Caco-2 (cell line): Measurements from ENCODE around the gene PROZ. TPM values are rescaled to one million over a fixed set of nuclear protein-coding genes. Genes with fewer than 3 reads are reported as not detected.

ENCODE experiments used
- BruUV-seq: library from RNA; stranded (reverse); fragments of 400-500 nt; replicated peaks from 2 replicates; lab custom pipeline; 2021; lab: Mats Ljungman, UMichigan
- CTCF ChIA-PET: fragments of 300-600 bp; sonication (Branson Sonifier 250); formaldehyde crosslinking; loops from one replicate; lab custom pipeline; 2022; ENCODE audit warnings: antibody characterized with exemption; lab: Charles Lee
- POLR2A ChIA-PET: fragments of 300-600 bp; sonication (Branson Sonifier 250); formaldehyde crosslinking; loops from one replicate; lab custom pipeline; 2022; ENCODE audit warnings: antibody characterized with exemption; lab: Charles Lee
- DNase-seq, 2 experiments: peaks; one replicate each; pipeline versions ENCODE4 v3.0.0 to v3.0.0-alpha.2; 2020 to 2022
- H3K27me3 ChIP-seq: replicated peaks from 2 replicates; pipeline ENCODE4 v1.6.0; 2011; ENCODE audit warnings: low read length; ENCODE audit not compliant: control insufficient read depth, insufficient read depth
- H3K36me3 ChIP-seq: 2 replicates; pipeline ENCODE4 v1.5.1; 2011; ENCODE audit warnings: low read length; ENCODE audit not compliant: control insufficient read depth, insufficient read depth
- H3K4me1 ChIP-seq: fragments of 250-450 bp; sonication (Bioruptor Pico); 2 replicates; pipeline ENCODE4 v1.5.1; 2020; ENCODE audit warnings: mild to moderate bottlenecking
- H3K4me3 ChIP-seq: 2 replicates; pipeline ENCODE4 v1.5.1; 2011; ENCODE audit warnings: low read depth, mild to moderate bottlenecking, control low read depth, low read length
- H3K9me3 ChIP-seq: fragments of 250-450 bp; sonication (Bioruptor Pico); 2 replicates; pipeline ENCODE4 v1.5.1; 2020; ENCODE audit warnings: mild to moderate bottlenecking, moderate library complexity
- H3K27ac Mint-ChIP-seq: one replicate; pipeline ENCODE4 v1.8.0; 2022; ENCODE audit warnings: mixed read lengths; ENCODE audit not compliant: unreplicated experiment
- H3K27me3 Mint-ChIP-seq: one replicate; pipeline ENCODE4 v1.8.0; 2022; ENCODE audit warnings: mixed read lengths; ENCODE audit not compliant: insufficient read depth, unreplicated experiment
- H3K36me3 Mint-ChIP-seq: one replicate; pipeline ENCODE4 v1.8.0; 2022; ENCODE audit warnings: mild to moderate bottlenecking, mixed read lengths; ENCODE audit not compliant: insufficient read depth, unreplicated experiment
- H3K4me1 Mint-ChIP-seq: one replicate; pipeline ENCODE4 v1.8.0; 2022; ENCODE audit warnings: low read depth, mixed read lengths; ENCODE audit not compliant: unreplicated experiment
- H3K4me3 Mint-ChIP-seq: one replicate; pipeline ENCODE4 v1.8.0; 2022; ENCODE audit warnings: mild to moderate bottlenecking, moderate library complexity, mixed read lengths; ENCODE audit not compliant: unreplicated experiment
- H3K9me3 Mint-ChIP-seq: one replicate; pipeline ENCODE4 v1.8.0; 2022; ENCODE audit warnings: mixed read lengths; ENCODE audit not compliant: unreplicated experiment
- CTCF ChIP-seq, 2 experiments: fragments of 200-600 bp in 1 of 2; IDR thresholded peaks; 1 replicate in 1 of 2; 2 replicates in 1 of 2; pipeline versions ENCODE4 v1.5.1 to v1.8.0; 2011 to 2022; ENCODE audit warnings: antibody characterized with exemption in 1 of 2, control low read depth in 1 of 2, inconsistent platforms in 1 of 2, low read depth in 1 of 2, low read length in 1 of 2, mild to moderate bottlenecking in 1 of 2, moderate library complexity in 1 of 2; ENCODE audit not compliant: insufficient read depth in 1 of 2, severe bottlenecking in 1 of 2, unreplicated experiment in 1 of 2
- intact Hi-C: fragments of 100-400 bp; cut with micrococcal nuclease; formaldehyde crosslinking; loops from one replicate; pipeline ENCODE4 v1.10.0; 2022; ENCODE audit not compliant: unreplicated experiment
- total RNA-seq: library from RNA; stranded (reverse); gene quantifications from 2 replicates; pipeline ENCODE4 v1.2.3, GENCODE V29; 2022

PROZ gene
- total RNA-seq, 1 experiment from 2014 or later = not detected

- Mint-ChIP-seq H3K4me3 (no peak overlapping the region), H3K36me3 (peaks cover 65% of the 10 kb centered on the region), H3K4me1 (peaks cover 13% of the 10 kb centered on the region), H3K9me3 (no peaks in the 10 kb centered on the region), H3K27ac (no peak overlapping the region), H3K27me3 (no peaks in the 10 kb centered on the region)
- H3K27me3 ChIP-seq = no peaks in the 10 kb centered on the region
- CTCF ChIA-PET = no interaction called here
- POLR2A ChIA-PET = no interaction called here
- H3K4me1 ChIP-seq = peaks cover 14% of the 10 kb centered on the region
- no TSS peak for BruUV-seq
- TF ChIP-seq CTCF (IDR thresholded peaks at IDR 0.05; ENCODE audit: insufficient read depth in 1 of 2, low read depth in 1 of 2, low read length in 1 of 2, severe bottlenecking in 1 of 2, unreplicated experiment in 1 of 2) = no peak
- intact Hi-C loops = no loop called here
- DNase-seq = no peak
- peaks cover 2% of the 10 kb centered on the region for H3K36me3 ChIP-seq
- H3K9me3 ChIP-seq = no peaks in the 10 kb centered on the region
- H3K4me3 ChIP-seq = no peak overlapping the region
These were observed 13.0 kb downstream of the PROZ start for GRCh38 chr13:113171250-113172125.

DNA sequence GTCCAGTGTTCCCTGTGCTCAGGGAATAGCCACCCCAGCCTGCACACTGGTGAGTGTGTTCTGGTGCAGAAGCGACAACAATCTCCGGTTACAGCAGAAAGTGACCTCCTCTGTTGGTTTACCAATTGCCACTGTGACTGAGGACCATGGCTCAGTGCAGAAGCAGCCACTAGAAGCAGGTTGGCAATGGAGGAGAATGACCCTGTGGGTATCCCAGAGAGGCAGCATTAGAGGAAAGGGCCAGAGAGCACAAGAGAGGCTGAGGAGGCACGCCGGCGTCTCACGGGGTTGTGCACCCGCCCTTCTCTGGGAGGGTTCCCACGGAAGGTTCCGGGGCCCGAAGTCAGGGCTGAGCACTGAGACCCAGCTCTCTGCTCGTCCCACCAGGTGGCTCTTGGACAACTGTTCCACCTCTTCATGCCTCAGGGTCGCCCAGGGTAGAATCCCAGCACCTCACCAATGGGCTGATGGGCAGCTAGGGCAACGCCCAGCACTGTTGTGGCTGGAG, 14.0 kb downstream of the PROZ start:
- Histone ChIP-seq H3K4me3 (no peak overlapping the region), H3K36me3 (peaks cover 4% of the 10 kb centered on the region), H3K9me3 (no peaks in the 10 kb centered on the region), H3K27me3 (no peaks in the 10 kb centered on the region), H3K4me1 (peaks cover 14% of the 10 kb centered on the region)
- H3K4me1 Mint-ChIP-seq = peaks cover 13% of the 10 kb centered on the region
- intact Hi-C loops = no loop called here
- no peak overlapping the region for H3K4me3 Mint-ChIP-seq
- no peak overlapping the region for H3K27ac Mint-ChIP-seq
- ChIA-PET CTCF (no interaction called here), POLR2A (no interaction called here)
- H3K9me3 Mint-ChIP-seq = no peaks in the 10 kb centered on the region
- peaks cover 67% of the 10 kb centered on the region for H3K36me3 Mint-ChIP-seq
- H3K27me3 Mint-ChIP-seq = no peaks in the 10 kb centered on the region
- BruUV-seq = no TSS peak
- no peak for TF ChIP-seq CTCF (IDR thresholded peaks at IDR 0.05; ENCODE audit: insufficient read depth in 1 of 2, low read depth in 1 of 2, low read length in 1 of 2, severe bottlenecking in 1 of 2, unreplicated experiment in 1 of 2)
- DNase-seq = no peak

DNA sequence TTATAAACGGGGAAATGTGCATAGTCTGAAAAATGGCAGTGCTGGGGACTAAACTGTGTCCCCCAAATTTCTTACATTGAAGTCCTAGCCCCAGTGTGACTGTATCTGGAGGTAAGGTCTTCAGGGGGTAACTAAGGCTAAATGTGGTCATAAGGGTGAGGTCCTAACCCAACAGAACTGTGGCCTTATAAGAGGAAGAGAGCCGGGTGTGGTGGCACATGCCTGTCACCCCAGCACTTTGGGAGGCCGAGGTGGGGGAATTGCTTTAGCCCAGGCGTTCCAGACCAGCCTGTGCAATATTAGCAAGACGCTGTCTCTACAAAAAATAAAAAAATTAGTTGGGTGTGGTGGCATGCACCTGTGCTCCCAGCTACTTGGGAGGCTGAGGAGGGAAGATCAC, 17.8 kb downstream of the PROZ start:
- Histone ChIP-seq H3K4me3 (no peak overlapping the region), H3K36me3 (peaks cover 9% of the 10 kb centered on the region), H3K9me3 (no peaks in the 10 kb centered on the region), H3K27me3 (no peaks in the 10 kb centered on the region), H3K4me1 (no peaks in the 10 kb centered on the region)
- Mint-ChIP-seq H3K36me3 (peaks cover 72% of the 10 kb centered on the region), H3K27ac (no peak overlapping the region), H3K9me3 (no peaks in the 10 kb centered on the region), H3K4me3 (no peak overlapping the region), H3K4me1 (no peaks in the 10 kb centered on the region), H3K27me3 (no peaks in the 10 kb centered on the region)
- no peak for DNase-seq
- POLR2A ChIA-PET = no interaction called here
- BruUV-seq = no TSS peak
- intact Hi-C loops = no loop called here
- CTCF ChIA-PET = no interaction called here
- no peak for TF ChIP-seq CTCF (IDR thresholded peaks at IDR 0.05; ENCODE audit: insufficient read depth in 1 of 2, low read depth in 1 of 2, low read length in 1 of 2, severe bottlenecking in 1 of 2, unreplicated experiment in 1 of 2)
